Measurements from ENCODE around the gene FRRS1.

The FRRS1 gene

GRCh38 chr1:99685516-99686180, 80.8 kb downstream of the FRRS1 start:
- no peak overlapping the region for H3K4me3 ChIP-seq (ENCODE audit: low read length)
- no peak for TF ChIP-seq ZNF274 (IDR thresholded peaks at IDR 0.05; ENCODE audit: low read depth, low read length)

- no peak for TF ChIP-seq ZNF274 (IDR thresholded peaks at IDR 0.05; ENCODE audit: low read depth, low read length)
- no peak overlapping the region for H3K4me3 ChIP-seq (ENCODE audit: low read length)
Observed at GRCh38 chr1:99682291-99682751, 84.1 kb downstream of the FRRS1 start.

- TF ChIP-seq ZNF274 (IDR thresholded peaks at IDR 0.05; ENCODE audit: low read depth, low read length): no peak
- H3K4me3 ChIP-seq (ENCODE audit: low read length): no peak overlapping the region
Observed at GRCh38 chr1:99681583-99681982, 84.9 kb downstream of the FRRS1 start.

- no peak for TF ChIP-seq ZNF274 (IDR thresholded peaks at IDR 0.05; ENCODE audit: low read depth, low read length)
- no peak overlapping the region for H3K4me3 ChIP-seq (ENCODE audit: low read length)
Observed at GRCh38 chr1:99680270-99680669, 86.2 kb downstream of the FRRS1 start.

- H3K4me3 ChIP-seq (ENCODE audit: low read length): no peak overlapping the region
- TF ChIP-seq ZNF274 (IDR thresholded peaks at IDR 0.05; ENCODE audit: low read depth, low read length): no peak
Observed at GRCh38 chr1:99677416-99677815, 89.0 kb downstream of the FRRS1 start.

- no peak overlapping the region for H3K4me3 ChIP-seq (ENCODE audit: low read length)
- TF ChIP-seq ZNF274 (IDR thresholded peaks at IDR 0.05; ENCODE audit: low read depth, low read length): no peak
Observed at GRCh38 chr1:99676876-99677275, 89.6 kb downstream of the FRRS1 start.

GRCh38 chr1:99675994-99676393, 90.4 kb downstream of the FRRS1 start:
- no peak overlapping the region for H3K4me3 ChIP-seq (ENCODE audit: low read length)
- TF ChIP-seq ZNF274 (IDR thresholded peaks at IDR 0.05; ENCODE audit: low read depth, low read length): no peak

GRCh38 chr1:99675292-99675691, 91.1 kb downstream of the FRRS1 start:
- TF ChIP-seq ZNF274 (IDR thresholded peaks at IDR 0.05; ENCODE audit: low read depth, low read length): no peak
- no peak overlapping the region for H3K4me3 ChIP-seq (ENCODE audit: low read length)

GRCh38 chr1:99674115-99675064, 92.0 kb downstream of the FRRS1 start:
- H3K4me3 ChIP-seq (ENCODE audit: low read length): no peak overlapping the region
- TF ChIP-seq ZNF274 (IDR thresholded peaks at IDR 0.05; ENCODE audit: low read depth, low read length): no peak

- no peak for TF ChIP-seq ZNF274 (IDR thresholded peaks at IDR 0.05; ENCODE audit: low read depth, low read length)
Observed at GRCh38 chr1:99673315-99673714, 93.1 kb downstream of the FRRS1 start.

GRCh38 chr1:99672530-99673213, 93.8 kb downstream of the FRRS1 start:
- H3K4me3 ChIP-seq (ENCODE audit: low read length): no peak overlapping the region
- no peak for TF ChIP-seq ZNF274 (IDR thresholded peaks at IDR 0.05; ENCODE audit: low read depth, low read length)

More at GRCh38 chr1:99673315-99673714, 93.1 kb downstream of the FRRS1 start:
- H3K4me3 ChIP-seq (ENCODE audit: low read length): no peak overlapping the region

- TF ChIP-seq ZNF274 (IDR thresholded peaks at IDR 0.05; ENCODE audit: low read depth, low read length): no peak
- no peak overlapping the region for H3K4me3 ChIP-seq (ENCODE audit: low read length)
Observed at GRCh38 chr1:99672038-99672437, 94.4 kb downstream of the FRRS1 start.

GRCh38 chr1:99670583-99670982, 95.9 kb downstream of the FRRS1 start:
- no peak for TF ChIP-seq ZNF274 (IDR thresholded peaks at IDR 0.05; ENCODE audit: low read depth, low read length)
- no peak overlapping the region for H3K4me3 ChIP-seq (ENCODE audit: low read length)

- H3K4me3 ChIP-seq (ENCODE audit: low read length): no peak overlapping the region
- no peak for TF ChIP-seq ZNF274 (IDR thresholded peaks at IDR 0.05; ENCODE audit: low read depth, low read length)
Observed at GRCh38 chr1:99669821-99670220, 96.6 kb downstream of the FRRS1 start.
